HG03159 (cell line): ENCODE results near the gene MIA3.
"Not testable (repeated sequence)": the region's sequence is repeated elsewhere in the genome, so short reads cannot be mapped to it uniquely, and the experiment has no call there.

Experiments
- ATAC-seq: cut with Tn5 transposase; IDR thresholded peaks from one replicate; pipeline ENCODE4 v1.9.1; 2021; ENCODE audit warnings: mild to moderate bottlenecking, moderate library complexity; ENCODE audit not compliant: unreplicated experiment

MIA3 gene

GRCh38 chr1:222656391-222657155 lies 38.7 kb downstream of the MIA3 start:
- no peak for ATAC-seq

DNA sequence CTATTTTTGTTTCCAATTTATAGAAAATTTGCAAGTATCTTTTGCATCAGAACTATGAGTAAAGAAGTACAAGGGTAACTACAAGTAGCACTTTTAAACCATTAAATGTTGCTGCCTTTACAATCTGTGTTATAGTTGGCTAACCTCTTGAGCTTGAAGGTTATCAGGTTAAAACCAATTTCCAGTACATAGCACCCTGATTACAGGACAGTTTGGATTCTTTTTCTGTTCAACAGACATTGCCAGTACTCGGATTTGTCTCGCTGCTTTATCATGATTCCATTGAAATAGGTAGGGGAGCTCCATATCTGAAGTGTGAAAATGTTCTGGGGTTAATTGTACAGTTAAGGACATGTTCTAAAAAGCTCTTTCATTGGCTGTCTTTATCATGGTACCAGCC lies 40.0 kb downstream of the MIA3 start:
- ATAC-seq: no peak

DNA sequence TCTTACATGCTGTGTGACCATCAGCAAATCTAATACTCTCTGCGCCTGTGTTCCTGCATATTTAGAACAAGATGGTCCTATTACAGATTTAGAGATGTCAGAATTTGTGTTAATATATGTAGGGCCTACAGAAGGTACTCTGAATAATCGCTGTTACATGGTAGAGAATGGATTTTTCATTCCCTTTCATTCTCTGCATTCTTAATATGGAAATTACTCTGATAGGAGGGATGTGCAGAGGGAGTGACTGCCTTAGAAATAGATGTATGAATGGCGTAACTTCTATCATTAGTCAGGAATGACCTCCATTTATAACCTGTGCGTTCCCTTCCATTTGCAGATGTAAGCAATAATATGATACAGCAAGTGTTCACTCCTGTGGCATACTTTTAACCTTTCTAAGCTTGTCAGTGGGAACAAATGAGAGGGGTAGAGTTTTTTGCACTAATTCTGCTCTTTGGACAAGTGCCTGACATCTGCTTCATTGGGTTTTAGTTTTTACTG lies 45.6 kb downstream of the MIA3 start:
- ATAC-seq: no peak

DNA sequence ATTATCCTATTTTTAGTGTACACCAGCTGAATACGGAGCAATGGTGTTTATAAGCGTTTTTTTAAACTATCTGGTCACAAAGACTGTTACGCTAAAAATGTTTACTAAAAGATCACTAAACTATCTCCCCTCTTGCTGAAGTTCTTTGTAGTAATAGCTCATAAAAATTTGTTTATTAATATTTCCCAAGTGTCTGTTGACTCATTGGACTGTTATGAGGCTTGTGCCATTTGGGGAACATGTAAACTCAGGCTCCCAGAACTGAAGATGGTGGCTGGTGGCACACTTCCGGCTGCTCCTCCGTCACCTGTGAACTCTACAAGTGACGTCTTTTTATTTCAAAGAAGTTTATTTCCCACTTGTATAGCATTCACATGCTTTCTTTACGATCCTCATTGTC lies 48.1 kb downstream of the MIA3 start:
- no peak for ATAC-seq

- ATAC-seq: not testable (repeated sequence)
Observed at GRCh38 chr1:222668184-222668583, 50.3 kb downstream of the MIA3 start.

GRCh38 chr1:222669107-222669506 lies 51.2 kb downstream of the MIA3 start:
- ATAC-seq: not testable (repeated sequence)

GRCh38 chr1:222670110-222670509 lies 52.2 kb downstream of the MIA3 start:
- no peak for ATAC-seq

DNA sequence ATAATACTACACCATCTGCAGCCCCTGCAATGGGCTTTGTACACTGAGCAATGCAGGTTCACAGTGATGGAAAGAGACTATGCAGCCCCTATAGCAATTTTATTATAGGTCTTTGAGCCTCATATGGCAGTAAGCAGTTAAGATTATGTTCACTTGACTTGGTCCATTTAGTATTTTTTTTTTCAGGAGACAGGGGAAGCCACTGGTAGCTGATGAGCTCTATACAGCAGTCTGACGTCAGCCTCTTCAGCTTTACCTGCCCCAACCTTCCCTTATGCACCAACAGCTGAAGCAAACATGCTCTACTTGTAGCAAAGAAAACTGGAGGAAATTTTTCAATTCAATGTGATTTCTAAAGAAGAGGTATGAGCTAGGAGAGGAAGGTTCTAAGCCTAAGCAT lies 62.2 kb downstream of the MIA3 start:
- no peak for ATAC-seq

- ATAC-seq: no peak
Observed at GRCh38 chr1:222691016-222691415, 73.1 kb downstream of the MIA3 start.

- ATAC-seq: no peak
Observed at GRCh38 chr1:222694927-222695326, 77.0 kb downstream of the MIA3 start.

GRCh38 chr1:222696741-222697140 lies 78.8 kb downstream of the MIA3 start:
- ATAC-seq: no peak

- no peak for ATAC-seq
Observed at GRCh38 chr1:222697203-222697602, 79.3 kb downstream of the MIA3 start.

- no peak for ATAC-seq
Observed at GRCh38 chr1:222697826-222698225, 79.9 kb downstream of the MIA3 start.

- ATAC-seq: no peak
Observed at GRCh38 chr1:222702210-222702609, 84.3 kb downstream of the MIA3 start.

GRCh38 chr1:222704260-222704659 lies 86.4 kb downstream of the MIA3 start:
- ATAC-seq: no peak

DNA sequence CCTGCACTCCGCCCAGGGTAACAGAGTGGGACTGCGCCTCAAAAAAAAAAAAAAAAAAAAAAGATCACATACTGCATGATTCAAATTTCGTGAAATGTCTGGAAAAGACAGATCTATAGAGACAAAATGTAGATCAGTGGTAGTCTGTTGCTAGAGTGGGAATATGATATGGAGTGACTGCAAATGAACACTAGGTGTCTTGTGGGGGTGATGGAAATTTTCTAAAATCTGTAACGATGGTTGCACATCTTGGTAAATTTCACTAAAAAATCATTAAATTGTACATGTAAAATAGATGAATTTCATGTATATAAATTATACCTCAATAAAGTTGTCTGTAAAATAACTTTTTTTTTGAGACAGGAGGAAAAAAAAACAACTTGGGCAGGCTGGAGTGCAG lies 88.9 kb downstream of the MIA3 start:
- no peak for ATAC-seq

DNA sequence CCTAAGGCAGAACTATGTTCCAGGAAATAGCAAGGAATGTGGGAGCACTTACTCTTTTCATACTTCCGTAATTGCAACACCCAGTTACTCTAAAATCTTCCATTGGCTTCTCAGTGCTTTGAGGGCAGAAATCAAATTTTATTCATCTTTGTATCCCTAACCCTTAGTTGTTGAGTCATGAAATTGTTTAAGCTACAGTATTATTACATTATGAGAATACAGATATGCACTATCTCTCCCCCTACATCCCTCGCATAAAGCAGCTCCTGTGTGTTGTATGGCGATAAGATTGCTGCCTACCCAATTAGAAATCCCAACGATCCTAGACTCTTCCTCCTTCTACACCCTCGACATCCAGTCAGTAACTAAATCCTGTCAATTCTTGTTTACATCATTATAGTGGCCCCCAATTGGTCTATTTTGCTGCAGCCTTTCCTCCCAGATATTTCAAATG lies 91.8 kb downstream of the MIA3 start:
- ATAC-seq: no peak

GRCh38 chr1:222711319-222712252 lies 93.7 kb downstream of the MIA3 start:
- ATAC-seq: peak; percentile 46

- peak; percentile 80 for ATAC-seq
Observed at GRCh38 chr1:222712253-222713090, 94.6 kb downstream of the MIA3 start, which contains the start of the genes AIDA and BROX. TSS of gene AIDA (minus strand) at chr1:222712491. CDS start at chr1:222712317, 174 bp downstream. TSS of gene BROX (plus strand) at chr1:222712564. CDS start at chr1:222715700, 3,136 bp downstream.
